ENCODE results near the gene EYA3.

Gene EYA3

DNA sequence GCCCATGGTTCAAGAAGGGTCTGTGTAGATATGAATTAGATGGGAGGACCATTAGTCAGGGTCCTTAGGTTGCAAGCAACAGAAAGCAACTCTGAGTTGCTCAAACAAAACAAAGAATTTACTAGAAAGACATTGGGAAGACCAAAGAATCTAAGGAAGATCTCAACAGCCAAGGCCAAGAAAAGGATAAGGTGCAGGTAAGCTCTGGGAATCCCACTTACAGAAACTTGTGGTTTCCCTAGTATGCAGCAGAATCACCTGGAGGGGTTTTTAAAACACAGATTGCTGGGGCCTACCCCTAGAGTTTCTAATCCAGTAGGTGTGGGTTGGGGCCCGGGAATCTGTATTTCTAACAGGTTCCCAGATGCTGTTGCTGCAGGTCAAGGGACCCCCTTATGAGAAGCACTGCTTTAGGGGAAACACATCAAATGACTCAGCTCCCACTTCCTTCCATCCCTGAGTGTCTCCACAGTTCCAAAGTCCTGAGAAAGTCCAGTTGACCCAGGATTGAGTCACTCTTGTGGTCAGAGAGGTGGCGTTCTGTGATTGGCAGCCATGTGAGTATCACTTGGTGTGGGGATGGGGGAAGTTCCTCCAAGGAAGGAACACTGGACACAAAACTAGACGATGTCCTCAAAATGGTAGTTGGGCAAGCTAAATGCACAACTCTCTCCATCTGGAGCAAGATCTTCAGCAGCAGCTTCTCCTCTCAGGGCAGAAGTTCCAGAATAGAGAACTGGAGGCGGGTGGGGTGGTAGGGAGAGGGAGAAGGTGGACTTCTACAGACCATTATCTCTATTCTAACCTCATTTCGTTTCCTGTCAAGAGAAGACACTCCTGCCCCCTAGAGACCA is 24.2 kb upstream of the EYA3 start:
- no peak for DNase-seq (ENCODE audit: low read depth in 2 of 2)

DNA sequence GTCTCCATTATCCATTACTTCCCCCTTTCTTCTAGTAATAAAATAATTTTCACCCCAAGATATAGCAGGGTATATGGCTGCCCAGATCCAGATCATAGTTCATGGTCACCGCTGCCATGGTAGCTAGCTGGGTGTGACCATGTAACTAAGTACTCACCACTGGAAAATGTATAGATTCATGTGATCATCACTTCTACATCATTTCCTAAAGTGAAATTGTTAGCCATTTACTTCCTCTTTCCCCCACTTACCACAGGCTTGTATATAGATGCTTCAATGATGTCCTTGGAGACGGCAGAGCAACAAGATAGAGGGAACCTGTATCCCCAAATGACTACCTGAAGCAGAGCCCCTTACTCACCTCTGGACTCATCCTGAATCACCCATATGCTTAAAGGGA is 22.7 kb upstream of the EYA3 start:
- DNase-seq (ENCODE audit: low read depth in 2 of 2), result no peak

DNA sequence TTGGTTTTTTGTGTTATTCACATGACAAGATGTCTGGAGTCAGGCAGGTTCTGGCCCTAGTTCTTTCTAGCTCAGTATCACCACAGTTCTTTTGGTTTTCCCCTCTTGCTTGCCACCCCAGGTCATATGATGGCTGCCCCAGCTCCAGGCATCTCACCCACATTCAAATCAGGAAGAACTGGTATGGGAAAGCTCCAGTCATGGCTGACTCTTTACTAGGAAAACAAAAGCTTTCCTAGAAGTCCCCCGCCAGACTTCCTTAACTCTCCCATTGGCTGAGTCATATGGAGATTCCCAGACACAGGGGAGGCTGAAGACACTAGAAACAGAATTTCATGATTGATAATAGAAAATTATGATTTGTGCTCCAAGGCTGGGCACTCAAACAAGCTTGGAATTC is 22.1 kb upstream of the EYA3 start:
- DNase-seq (ENCODE audit: low read depth in 2 of 2), result no peak

DNA sequence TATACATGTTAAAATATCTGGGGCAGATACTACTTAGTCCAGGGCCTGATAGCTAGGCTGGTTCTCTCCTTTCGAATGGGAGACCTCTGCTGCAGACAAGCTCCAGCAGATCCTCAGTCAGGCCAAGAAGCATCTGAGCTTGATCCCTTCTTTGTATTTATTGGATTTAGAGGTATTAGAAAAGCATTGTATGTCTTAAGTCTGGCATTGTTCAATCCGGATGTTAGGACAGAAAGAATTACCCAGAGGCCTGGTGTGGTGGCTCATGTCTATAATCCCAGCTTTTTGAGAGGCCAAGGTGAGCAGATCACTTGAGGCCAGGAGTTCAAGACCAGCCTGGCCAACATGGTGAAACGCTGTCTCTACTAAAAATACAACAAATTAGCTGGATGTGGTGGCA is 21.2 kb upstream of the EYA3 start:
- no peak for DNase-seq (ENCODE audit: low read depth in 2 of 2)

DNA sequence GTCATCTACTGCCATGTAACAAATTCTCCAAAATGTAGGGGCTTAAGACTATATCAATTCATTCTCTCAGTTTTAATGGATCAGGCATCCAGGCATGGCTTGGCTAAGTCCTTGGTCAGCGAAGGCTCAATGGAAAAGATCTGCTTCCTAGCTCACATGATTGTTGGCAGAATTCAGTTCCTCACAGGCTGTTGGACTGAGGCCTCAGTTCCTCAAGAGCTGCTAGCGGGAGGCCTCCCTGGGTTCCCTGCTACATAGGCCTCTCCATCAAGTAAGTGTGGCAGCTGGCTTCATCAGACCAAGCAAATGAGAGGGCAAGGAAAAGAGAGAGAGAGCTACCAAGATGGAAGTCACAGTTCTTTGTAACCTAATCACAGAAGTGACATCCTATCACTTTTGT is 19.6 kb upstream of the EYA3 start:
- DNase-seq (ENCODE audit: low read depth in 2 of 2), result no peak

DNA sequence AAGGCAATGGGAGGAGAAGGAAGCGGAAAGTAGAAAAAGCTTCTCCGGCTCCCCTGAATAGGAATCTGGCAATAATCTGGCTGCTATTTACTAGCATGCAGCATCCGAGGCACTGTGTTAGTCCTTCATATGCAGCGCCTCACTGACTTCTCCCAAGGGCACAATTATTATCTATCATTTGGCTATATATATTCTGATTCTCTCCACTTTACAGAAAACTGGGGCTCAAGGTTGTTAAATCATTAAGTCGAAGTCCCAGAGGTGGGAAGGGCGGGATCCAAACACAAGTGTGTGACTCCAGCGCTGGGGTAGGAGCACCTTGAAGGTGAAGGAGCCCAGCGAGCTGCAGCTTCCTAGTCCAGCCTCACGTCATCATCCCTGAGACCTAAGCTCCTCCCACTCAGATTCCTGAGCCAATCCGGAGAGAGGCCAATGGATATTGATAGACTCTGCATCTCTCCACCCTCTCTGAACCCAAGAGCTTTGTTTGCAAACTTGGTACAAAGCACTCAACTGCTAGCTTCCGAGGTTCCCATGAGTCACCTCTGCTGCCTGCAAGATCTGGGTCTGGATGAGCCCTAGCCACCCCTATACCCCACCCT is 16.6 kb upstream of the EYA3 start:
- no peak for DNase-seq (ENCODE audit: low read depth in 2 of 2)

DNA sequence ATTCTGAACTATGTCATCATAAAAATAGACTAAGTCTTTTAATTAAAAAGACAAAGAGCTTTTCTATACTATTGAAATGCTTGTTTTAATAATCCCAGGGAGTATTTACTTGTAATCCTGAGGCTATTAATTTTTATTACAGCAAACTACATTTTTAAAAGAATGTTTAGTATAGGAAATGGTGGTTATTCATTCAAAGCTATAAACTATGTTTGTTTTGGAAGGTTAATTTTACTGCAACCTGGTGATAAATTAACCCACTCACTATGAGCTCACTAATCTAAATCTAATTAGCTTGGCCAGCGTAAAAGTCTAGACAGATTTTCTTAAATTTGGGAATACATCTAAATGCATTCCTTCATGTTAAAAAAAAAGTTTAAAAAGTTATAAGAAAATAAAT is 13.8 kb upstream of the EYA3 start:
- DNase-seq (ENCODE audit: low read depth in 2 of 2), result no peak

DNA sequence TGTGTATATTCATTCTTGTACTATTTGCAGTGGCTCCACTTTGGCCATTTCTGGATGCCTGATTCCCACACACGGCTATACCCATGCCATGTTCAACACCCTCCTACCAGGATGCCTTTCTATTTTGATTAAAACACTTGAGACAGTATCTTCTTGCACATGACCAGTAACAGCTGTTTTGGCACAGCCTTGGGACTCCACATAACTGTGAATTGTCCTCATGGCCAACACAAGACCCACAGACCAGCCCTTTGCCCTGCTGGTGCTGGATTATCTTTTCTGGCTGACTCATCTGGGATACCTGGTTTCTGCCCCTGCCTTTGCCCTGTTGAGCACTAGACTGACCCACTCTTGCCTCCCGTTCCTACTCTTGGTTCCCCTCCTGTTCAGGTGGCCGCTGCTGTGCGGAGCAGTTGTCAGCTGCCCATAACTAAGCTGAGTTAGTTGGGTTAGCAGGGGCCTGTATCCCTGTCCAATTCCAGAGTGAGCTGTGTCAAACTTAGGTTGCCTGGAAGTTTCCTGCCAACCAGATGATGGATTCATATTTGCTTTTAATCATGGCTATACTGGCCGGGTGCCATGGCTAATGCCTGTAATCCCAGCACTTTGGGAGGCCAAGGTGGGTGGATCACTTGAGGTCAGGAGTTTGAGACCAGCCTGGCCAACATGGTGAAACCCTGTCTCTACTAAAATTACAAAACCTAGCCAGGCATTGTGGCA is 10.8 kb upstream of the EYA3 start:
- DNase-seq (ENCODE audit: low read depth in 2 of 2), result no peak

DNA sequence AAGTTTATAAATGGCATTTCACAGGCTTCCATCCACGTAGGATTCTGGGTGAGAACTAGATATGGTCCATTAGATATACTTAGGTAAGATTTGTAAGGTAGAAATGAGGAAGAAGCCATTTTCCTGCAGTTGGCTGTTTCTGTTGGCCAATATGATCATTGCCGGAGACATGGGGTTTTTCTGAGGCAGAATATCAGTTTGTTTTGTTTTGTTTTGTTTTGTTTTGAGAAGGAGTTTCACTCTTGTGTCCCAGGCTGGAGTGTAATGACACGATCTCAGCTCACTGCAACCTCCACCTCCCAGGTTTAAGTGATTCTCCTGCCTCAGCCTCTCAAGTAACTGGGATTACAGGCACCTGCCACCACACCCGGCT is 8.7 kb upstream of the EYA3 start:
- DNase-seq (ENCODE audit: low read depth in 2 of 2), result no peak

DNA sequence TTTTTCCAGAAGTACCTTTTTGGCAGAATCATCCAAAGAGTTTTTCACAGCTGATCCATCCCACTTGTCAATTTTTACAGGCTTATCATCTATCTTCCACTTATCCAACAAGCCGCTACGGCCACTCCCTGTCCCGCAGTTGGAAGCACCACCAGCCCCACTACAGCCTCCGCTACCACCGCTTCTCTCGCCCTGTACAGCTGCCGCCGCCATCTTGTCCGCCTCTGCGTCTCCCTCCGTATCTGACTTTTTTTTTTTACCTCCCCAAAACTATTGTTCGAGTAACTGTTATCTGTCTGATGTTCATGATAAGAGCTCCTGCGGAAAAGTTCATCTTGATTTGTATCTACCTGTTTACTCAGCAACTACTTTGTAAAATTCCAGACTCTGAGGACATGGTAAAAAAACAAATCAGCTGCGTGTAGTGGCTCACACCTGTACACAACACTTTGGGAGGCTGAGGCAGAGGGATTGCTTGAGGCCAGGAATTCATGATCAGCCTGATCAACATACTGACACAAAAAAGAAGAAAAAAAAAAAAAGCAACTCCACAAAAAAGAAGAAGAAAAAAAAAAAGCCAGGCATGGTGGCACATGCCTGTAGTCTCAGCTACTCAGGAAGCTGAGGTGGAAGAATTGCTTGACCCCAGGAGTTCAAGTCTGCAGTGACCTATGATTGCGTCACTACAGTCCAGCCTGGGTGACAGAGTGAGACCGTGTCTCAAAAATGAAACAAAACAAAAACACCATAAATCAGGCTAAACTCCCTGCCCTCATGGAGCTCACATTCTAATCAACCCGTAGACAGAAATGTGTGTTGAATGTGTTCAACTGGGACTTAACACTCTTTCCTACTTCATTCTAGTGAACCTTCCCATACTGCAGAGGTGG is 8.0 kb upstream of the EYA3 start:
- DNase-seq (ENCODE audit: low read depth in 2 of 2), result no peak

DNA sequence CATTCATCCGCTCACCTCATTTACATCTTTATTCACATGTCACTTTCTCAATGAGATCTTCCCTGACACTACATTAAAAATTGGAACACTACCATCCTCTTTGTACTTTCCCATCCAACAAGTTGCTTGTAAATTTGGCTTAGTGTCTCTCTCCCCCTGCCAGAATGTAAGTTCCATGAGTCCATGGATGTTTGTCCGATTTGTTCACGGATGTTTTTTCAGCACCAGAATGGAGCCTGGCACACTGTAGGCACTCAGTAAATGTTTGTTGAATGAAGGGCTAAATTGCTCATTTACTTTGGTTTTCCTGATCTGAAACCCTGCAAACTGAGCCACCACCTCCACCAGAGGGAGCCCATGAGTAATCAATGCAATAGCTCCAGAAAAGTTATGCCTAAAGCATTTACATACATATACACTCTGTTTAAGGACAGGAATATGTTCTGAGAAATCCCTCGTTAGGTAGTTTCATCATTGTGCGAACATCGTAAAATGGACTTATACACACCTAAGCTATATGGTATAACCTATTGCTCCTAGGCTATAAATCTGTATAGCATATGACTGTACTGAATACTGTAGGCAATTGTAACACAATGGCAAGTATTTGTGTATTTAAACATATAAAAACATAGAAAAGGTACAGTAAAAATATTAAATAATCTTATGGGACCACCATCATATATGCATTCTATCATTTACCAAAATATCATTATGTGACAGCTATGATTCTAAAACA is 2.8 kb upstream of the EYA3 start:
- peak; percentile 45 to 62 for DNase-seq (ENCODE audit: low read depth in 2 of 2)

DNA sequence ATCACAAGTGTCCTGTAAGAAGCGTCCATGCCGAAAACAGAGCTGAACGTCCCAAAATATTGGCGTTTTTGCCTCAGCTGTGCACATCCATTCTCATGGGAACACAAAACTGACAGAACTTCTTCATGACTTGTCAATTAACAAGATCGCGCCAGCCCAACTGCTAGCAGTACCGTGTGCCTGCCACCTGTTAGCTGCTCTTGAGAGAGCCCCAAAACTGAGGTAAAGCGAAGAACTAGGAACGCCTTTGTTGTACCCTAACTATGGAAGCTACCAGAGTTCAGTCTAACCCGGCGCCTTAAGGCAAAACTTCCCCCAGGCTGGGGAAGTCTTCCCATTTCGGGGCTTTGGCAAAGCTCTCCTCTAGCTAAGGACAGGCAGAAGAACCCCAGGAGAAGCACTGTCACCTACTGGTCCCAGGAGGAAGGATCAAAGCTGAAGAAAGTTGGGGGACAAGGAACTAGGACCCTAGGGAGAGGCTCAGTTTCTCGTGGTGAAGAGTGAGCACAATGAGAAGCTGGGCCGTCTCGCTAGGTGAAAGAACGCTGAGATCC is 719 bp downstream of the EYA3 start:
- no peak for DNase-seq (ENCODE audit: low read depth in 2 of 2)

DNA sequence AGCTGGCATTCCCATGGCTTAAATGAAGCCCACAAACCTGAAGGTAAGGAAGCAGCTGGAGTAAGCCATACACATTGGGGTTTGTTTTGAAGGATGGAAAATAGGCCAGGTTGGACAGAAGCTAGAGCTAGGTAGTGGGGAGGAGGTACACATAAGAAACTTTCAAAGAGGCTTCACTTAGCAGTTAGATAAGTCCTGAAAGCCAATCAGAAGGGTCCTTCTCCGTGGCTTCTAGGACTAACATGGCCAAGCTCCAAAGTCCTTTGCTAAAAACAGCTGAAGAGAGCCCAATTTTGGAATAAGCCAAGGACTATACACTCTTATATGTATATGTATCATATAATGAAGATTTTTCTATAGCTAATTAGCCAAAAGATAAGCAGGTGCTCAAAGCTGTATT is 1.8 kb downstream of the EYA3 start:
- no peak for DNase-seq (ENCODE audit: low read depth in 2 of 2)

DNA sequence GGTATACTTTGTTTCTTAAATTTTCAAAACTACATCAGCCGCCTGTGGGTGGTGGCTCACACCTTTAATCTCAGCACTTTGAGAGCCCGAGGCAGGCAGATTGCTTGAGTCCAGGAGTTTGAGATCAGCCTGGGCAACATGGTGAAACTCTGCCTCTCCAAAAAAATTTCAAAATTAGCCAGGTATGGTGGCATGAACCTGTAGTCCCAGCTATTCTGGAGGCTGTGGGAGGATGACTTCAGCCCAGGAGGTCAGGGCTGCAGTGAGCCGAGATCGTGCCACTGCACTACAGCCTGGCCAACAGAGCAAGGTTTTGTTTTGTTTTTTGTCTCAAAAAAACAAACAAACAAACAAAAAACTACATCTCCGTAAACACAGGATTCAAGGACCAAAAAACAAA is 3.3 kb downstream of the EYA3 start:
- DNase-seq (ENCODE audit: low read depth in 2 of 2), result no peak

DNA sequence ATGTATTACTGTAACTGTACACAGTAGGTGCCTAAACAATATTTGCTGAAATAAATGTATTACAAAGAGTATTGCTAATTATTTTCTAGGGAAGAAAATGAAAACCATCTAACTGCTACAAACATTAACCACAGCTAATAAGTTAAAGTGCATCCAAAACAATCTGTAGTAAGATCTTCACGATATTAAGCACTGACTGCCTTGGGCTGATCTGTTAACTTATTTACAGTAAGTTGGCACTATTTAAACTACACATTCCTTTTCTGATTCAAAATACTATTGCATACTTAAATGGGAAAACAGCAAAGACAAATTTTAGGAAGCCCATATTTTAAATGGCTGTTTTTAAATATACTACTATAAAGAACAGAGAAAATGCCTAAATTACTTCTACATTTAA is 4.5 kb downstream of the EYA3 start:
- no peak for DNase-seq (ENCODE audit: low read depth in 2 of 2)

DNA sequence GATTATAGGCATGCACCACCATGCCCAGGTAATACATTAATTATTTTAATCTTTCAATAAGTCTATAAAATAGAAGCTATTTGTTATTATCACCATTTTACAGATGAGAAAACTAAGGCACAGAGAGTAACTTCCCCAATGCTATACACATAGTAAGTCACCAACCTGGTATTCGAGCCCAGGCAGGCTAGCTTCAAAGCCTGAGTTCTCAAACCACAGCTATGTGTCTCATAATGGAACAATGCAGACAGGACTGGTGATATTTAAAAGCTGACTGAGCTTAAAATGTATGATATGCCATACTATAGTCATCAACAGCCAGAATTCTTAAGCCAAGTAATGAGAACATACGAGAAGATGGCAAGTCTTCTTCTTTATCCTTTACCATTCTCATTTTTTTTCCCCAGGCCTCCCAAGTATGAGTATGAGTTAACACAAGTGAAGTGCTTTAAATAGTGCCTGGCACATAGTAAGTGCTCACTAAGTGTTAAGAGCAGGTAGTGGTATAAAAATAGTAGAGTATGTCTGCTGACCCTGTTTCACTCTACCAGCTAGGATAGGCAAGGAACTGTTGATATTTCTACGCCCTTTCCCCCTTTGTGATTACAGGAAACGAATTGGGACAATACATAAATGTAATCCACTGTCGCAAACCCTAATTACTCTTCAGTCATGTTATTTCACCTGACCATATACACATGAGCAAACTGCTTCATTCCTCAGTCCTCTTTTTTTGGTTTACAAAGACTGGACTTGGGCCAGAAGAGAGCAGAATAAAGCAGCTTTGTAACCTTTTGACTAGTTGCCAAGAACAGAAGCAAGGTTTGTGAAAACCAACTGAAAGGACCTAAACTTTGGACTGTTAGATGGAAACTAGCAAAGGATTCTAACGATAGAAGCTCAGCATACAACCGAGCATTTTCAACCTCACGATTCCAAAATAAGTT is 9.5 kb downstream of the EYA3 start:
- no peak for DNase-seq (ENCODE audit: low read depth in 2 of 2)

DNA sequence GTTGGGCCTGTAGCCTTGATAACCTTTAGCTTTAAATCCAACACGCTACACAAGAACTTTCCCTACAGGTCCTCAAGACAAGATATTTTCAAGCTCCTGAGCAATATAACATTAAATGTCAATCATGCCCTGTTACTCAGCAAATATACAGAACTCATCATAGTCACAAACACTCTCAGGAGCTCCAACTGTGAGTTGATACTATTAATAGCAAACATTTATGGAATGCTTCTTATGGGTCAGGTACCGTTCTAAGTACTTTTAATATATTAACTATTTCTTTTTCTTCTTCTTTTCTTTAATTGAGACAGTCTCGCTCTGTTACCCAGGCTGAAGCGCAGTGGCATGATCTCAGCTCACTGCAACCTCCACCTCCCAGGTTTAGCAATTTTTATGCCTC is 10.1 kb downstream of the EYA3 start:
- DNase-seq (ENCODE audit: low read depth in 2 of 2), result no peak

DNA sequence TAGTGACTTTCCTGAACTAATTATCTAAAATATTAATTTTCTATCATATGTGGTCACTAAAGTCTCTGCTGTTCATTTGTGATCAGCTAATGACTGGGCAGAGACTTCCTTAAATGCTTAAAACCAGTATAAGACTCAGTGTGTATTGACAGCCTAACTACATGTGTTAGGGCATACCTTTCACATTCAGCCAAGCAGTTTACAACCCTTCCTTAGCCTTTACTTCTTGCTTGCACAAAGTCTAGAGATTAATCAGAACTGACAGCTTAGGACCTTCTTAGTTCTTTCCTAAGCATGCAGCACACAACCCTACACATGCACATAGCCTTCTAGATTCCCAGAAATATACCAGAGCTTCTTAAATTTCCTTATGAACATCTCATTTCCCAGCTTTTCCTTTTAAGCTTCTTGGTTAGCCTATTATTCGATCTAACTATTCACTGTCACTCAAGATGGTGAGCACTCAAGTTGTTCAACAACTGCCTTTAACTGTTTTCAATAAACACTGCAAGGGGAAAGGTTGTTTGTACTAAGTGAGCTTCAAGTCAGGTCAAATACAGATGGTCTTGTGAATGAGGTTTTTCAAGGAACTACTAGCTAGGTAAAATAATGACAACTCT is 13.4 kb downstream of the EYA3 start:
- no peak for DNase-seq (ENCODE audit: low read depth in 2 of 2)

DNA sequence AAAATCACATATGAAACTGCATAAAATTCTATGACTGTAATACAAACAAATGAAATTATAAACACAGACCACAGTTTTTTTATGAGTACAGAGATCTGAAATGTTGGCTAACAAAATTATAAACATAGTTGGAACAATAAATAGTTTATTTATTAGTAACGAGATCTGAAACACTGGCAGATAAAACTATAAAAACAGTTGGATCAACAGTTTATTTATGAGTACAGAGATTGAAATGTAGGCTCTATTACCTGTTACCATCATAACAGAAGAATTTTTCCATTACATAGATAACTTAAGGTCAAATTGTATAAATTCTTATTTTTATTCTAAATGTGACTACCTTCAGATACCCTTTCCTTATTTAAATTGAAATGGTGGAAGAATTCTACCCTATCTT is 14.5 kb downstream of the EYA3 start:
- DNase-seq (ENCODE audit: low read depth in 2 of 2), result no peak
